ENCODE results near the gene ZFYVE28.

- TF ChIP-seq POLR2AphosphoS5 (IDR thresholded peaks at IDR 0.05; ENCODE audit: insufficient read depth in 1 of 2, low read depth in 1 of 2) (no peak), CTCF (IDR thresholded peaks at IDR 0.05) (no peak), POLR2A (IDR thresholded peaks at IDR 0.05) (no peak)
Measured at GRCh38 chr4:2384245-2384644, 34.2 kb downstream of the ZFYVE28 start.

Measured in vagina (tissue), 2 donors.